A673 (cell line): ENCODE measurements around the gene CREBRF. TPM values are rescaled to one million over a fixed set of nuclear protein-coding genes. Genes with fewer than 3 reads are reported as not detected.

Source experiments
- BruUV-seq: library from RNA; stranded (reverse); fragments of 400-500 nt; replicated peaks from 2 replicates; lab custom pipeline; 2021; lab: Mats Ljungman, UMichigan
- CTCF ChIA-PET: fragments of 300-600 bp; sonication (Branson Sonifier 250); formaldehyde crosslinking; loops from one replicate; lab custom pipeline; 2022; ENCODE audit warnings: antibody characterized with exemption; lab: Charles Lee
- POLR2A ChIA-PET: fragments of 300-600 bp; sonication (Branson Sonifier 250); formaldehyde crosslinking; loops from one replicate; lab custom pipeline; 2022; ENCODE audit warnings: antibody characterized with exemption; ENCODE audit not compliant: low non-redundant PET; lab: Charles Lee
- DNase-seq: peaks from one replicate; pipeline ENCODE4 v3.0.0-alpha.2; 2015; ENCODE audit warnings: low spot score
- H3K27ac ChIP-seq: fragments of 200-600 bp; sonication (generic); 2 replicates; pipeline ENCODE4 v1.5.1; 2016; ENCODE audit warnings: mixed run types, low read depth, mild to moderate bottlenecking, mixed read lengths, antibody characterized with exemption, low read length; ENCODE audit not compliant: poor library complexity, severe bottlenecking
- H3K27me3 ChIP-seq: fragments of 200-600 bp; sonication (generic); replicated peaks from 2 replicates; pipeline ENCODE4 v1.6.1; 2017; ENCODE audit warnings: mixed run types, low read depth, mild to moderate bottlenecking, mixed read lengths, antibody characterized with exemption, low read length; ENCODE audit not compliant: insufficient read depth, poor library complexity
- H3K36me3 ChIP-seq: fragments of 200-600 bp; sonication (generic); 2 replicates; pipeline ENCODE4 v1.6.1; 2016; ENCODE audit warnings: mixed run types, mild to moderate bottlenecking, mixed read lengths, antibody characterized with exemption, low read length; ENCODE audit not compliant: insufficient read depth, poor library complexity, severe bottlenecking
- H3K4me1 ChIP-seq: fragments of 200-600 bp; sonication (generic); 2 replicates; pipeline ENCODE4 v1.6.1; 2017; ENCODE audit warnings: mixed run types, mild to moderate bottlenecking, mixed read lengths, antibody characterized with exemption, low read length; ENCODE audit not compliant: insufficient read depth, poor library complexity, severe bottlenecking
- H3K4me3 ChIP-seq: fragments of 200-600 bp; sonication (generic); 2 replicates; pipeline ENCODE4 v1.5.1; 2016; ENCODE audit warnings: low read depth, mixed run types, mild to moderate bottlenecking, mixed read lengths, low read length; ENCODE audit not compliant: poor library complexity, severe bottlenecking
- H3K9me3 ChIP-seq: fragments of 200-600 bp; sonication (generic); 2 replicates; pipeline ENCODE4 v1.6.1; 2016; ENCODE audit warnings: mixed run types, low read depth, mild to moderate bottlenecking, mixed read lengths, antibody characterized with exemption, low read length; ENCODE audit not compliant: poor library complexity, severe bottlenecking
- EZH2 ChIP-seq: fragments of 200-600 bp; sonication (generic); IDR thresholded peaks from 2 replicates; pipeline ENCODE4 v1.6.1; 2017; ENCODE audit warnings: borderline replicate concordance, low read depth, mild to moderate bottlenecking, mixed read lengths, antibody characterized with exemption, low read length; ENCODE audit not compliant: poor library complexity, severe bottlenecking
- intact Hi-C: fragments of 100-400 bp; cut with micrococcal nuclease; formaldehyde crosslinking; loops from one replicate; pipeline ENCODE4 v1.10.0; 2022; ENCODE audit not compliant: unreplicated experiment
- total RNA-seq: library from RNA; stranded (reverse); gene quantifications from 2 replicates; pipeline ENCODE4 v1.2.3, GENCODE V29; 2021
- TF ChIP-seq, protein P1 (sequence below): fragments of 300-800, 200-600 bp; sonication (generic); conservative IDR thresholded peaks from 2 replicates; pipeline ENCODE4 v1.5.1; 2017; ENCODE audit warnings: low read depth, mild to moderate bottlenecking, antibody characterized with exemption, low read length, moderate library complexity, mixed read lengths

The CREBRF gene
- total RNA-seq, 1 experiment from 2014 or later, result 1.5 TPM

GRCh38 chr5:173047838-173048105 is 8.4 kb upstream of the CREBRF start:
- no TSS peak for BruUV-seq
- Histone ChIP-seq H3K9me3 (no peaks in the 10 kb centered on the region), H3K36me3 (no peaks in the 10 kb centered on the region), H3K27ac (no peak overlapping the region), H3K27me3 (no peaks in the 10 kb centered on the region), H3K4me3 (no peak overlapping the region), H3K4me1 (no peaks in the 10 kb centered on the region)
- intact Hi-C loops, result no loop called here
- DNase-seq, result no peak
- POLR2A ChIA-PET, result no interaction called here
- TF ChIP-seq, protein P1, sequence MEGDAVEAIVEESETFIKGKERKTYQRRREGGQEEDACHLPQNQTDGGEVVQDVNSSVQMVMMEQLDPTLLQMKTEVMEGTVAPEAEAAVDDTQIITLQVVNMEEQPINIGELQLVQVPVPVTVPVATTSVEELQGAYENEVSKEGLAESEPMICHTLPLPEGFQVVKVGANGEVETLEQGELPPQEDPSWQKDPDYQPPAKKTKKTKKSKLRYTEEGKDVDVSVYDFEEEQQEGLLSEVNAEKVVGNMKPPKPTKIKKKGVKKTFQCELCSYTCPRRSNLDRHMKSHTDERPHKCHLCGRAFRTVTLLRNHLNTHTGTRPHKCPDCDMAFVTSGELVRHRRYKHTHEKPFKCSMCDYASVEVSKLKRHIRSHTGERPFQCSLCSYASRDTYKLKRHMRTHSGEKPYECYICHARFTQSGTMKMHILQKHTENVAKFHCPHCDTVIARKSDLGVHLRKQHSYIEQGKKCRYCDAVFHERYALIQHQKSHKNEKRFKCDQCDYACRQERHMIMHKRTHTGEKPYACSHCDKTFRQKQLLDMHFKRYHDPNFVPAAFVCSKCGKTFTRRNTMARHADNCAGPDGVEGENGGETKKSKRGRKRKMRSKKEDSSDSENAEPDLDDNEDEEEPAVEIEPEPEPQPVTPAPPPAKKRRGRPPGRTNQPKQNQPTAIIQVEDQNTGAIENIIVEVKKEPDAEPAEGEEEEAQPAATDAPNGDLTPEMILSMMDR, result no peak
- TF ChIP-seq EZH2, result no peak
- CTCF ChIA-PET, result no interaction called here

GRCh38 chr5:173050791-173051190 is 5.4 kb upstream of the CREBRF start:
- no peaks in the 10 kb centered on the region for H3K27me3 ChIP-seq
- POLR2A ChIA-PET, result no interaction called here
- DNase-seq, result no peak
- no peak overlapping the region for H3K27ac ChIP-seq
- intact Hi-C loops, result no loop called here
- no peaks in the 10 kb centered on the region for H3K36me3 ChIP-seq
- no TSS peak for BruUV-seq
- no peak for TF ChIP-seq EZH2
- TF ChIP-seq, protein P1, result no peak
- peaks cover 3% of the 10 kb centered on the region for H3K4me1 ChIP-seq
- CTCF ChIA-PET, result no interaction called here
- H3K4me3 ChIP-seq, result no peak overlapping the region
- H3K9me3 ChIP-seq, result no peaks in the 10 kb centered on the region

DNA sequence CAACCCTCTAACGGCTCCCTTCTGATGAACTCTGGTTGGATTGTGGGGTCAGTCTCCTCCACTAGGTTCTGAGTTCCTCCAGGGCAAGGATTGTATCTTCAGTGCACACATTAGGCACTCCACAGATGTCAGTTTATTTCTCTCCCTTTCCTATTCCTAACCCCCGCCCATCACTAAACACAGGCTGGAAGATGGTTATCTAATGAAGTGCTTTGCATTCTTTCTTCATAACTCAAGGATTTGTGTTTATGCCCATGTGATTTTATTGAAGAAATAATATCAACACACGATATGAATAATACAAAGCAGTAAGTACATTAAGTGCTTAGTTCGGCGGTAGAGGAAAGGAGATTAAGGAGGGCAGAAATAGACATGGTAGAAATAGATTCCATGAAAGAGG is 4.4 kb upstream of the CREBRF start:
- no peaks in the 10 kb centered on the region for H3K36me3 ChIP-seq
- ChIA-PET POLR2A (no interaction called here), CTCF (no interaction called here)
- no peaks in the 10 kb centered on the region for H3K27me3 ChIP-seq
- DNase-seq, result no peak
- H3K4me1 ChIP-seq, result peaks cover 3% of the 10 kb centered on the region
- H3K4me3 ChIP-seq, result no peak overlapping the region
- no peak for TF ChIP-seq EZH2
- TF ChIP-seq, protein P1, result no peak
- no peak overlapping the region for H3K27ac ChIP-seq
- no TSS peak for BruUV-seq
- H3K9me3 ChIP-seq, result no peaks in the 10 kb centered on the region
- intact Hi-C loops, result no loop called here
